Esophagus squamous epithelium (tissue), 4 donors: ENCODE measurements around the gene C5AR2.

Source experiments
- POLR2A ChIP-seq, 4 donors: fragments of 450-650 bp; IDR thresholded peaks; one replicate each; pipeline ENCODE4 v1.6.1; 2017; ENCODE audit warnings: antibody characterized with exemption in 4 of 4, mild to moderate bottlenecking in 4 of 4, moderate library complexity in 3 of 4
- TF ChIP-seq, protein P1 (sequence below), 6 experiments: fragments of 450-650 bp in 4 of 6; fragments of 200-600 bp in 2 of 6; sonication (generic) in 2 of 6; IDR thresholded peaks; one replicate each; pipeline ENCODE4 v1.5.1; 2016 to 2019; ENCODE audit warnings: antibody characterized with exemption in 6 of 6, mild to moderate bottlenecking in 4 of 6, moderate library complexity in 4 of 6

- TF ChIP-seq, protein P1, sequence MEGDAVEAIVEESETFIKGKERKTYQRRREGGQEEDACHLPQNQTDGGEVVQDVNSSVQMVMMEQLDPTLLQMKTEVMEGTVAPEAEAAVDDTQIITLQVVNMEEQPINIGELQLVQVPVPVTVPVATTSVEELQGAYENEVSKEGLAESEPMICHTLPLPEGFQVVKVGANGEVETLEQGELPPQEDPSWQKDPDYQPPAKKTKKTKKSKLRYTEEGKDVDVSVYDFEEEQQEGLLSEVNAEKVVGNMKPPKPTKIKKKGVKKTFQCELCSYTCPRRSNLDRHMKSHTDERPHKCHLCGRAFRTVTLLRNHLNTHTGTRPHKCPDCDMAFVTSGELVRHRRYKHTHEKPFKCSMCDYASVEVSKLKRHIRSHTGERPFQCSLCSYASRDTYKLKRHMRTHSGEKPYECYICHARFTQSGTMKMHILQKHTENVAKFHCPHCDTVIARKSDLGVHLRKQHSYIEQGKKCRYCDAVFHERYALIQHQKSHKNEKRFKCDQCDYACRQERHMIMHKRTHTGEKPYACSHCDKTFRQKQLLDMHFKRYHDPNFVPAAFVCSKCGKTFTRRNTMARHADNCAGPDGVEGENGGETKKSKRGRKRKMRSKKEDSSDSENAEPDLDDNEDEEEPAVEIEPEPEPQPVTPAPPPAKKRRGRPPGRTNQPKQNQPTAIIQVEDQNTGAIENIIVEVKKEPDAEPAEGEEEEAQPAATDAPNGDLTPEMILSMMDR (IDR thresholded peaks at IDR 0.05): no peak
- TF ChIP-seq POLR2A (IDR thresholded peaks at IDR 0.05): no peak
Measured at GRCh38 chr19:47377208-47377701, 45.3 kb downstream of the C5AR2 start.
